CD4-positive, alpha-beta T cell treated with Interleukin-2 at 100 ng/mL for 4 hours (primary cell): ENCODE results near the gene SPO11.

Experiments used
- DNase-seq: peaks from one replicate; pipeline ENCODE4 v3.0.0-alpha.2; 2020; ENCODE audit warnings: low spot score

Gene SPO11, protein sequence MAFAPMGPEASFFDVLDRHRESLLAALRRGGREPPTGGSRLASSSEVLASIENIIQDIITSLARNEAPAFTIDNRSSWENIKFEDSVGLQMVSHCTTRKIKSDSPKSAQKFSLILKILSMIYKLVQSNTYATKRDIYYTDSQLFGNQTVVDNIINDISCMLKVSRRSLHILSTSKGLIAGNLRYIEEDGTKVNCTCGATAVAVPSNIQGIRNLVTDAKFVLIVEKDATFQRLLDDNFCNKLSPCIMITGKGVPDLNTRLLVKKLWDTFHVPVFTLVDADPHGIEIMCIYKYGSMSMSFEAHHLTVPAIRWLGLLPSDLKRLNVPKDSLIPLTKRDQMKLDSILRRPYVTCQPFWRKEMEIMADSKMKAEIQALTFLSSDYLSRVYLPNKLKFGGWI

DNA sequence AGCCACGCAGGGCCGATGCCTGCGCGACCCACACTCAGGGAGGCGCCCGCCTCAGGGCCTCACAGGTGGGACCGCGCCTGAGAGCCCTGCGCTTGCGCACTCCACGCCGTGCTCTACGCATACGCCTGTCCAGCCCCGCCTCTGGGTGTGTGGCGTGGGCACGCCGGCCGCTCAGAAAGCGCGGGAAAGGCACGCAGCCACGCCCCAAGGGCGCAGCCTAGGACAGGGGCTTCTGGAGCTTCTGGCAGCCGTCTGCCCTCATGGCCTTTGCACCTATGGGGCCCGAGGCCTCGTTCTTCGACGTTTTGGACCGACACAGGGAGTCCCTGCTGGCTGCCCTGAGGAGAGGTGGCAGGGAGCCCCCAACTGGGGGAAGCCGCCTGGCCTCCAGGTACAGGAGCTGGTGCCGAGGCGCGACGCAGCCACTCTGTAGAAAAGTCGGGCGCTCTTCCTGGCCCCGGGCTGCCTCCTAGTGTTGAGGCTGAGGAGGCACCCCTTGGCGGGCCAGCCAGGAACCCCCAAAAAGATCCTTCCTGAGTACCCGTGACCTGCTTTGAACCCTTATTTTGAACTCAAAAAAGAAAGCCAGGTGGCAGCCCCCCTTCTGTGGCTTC lies at the start of gene SPO11:
Gene SPO11 (plus strand): TSS at position 196 of the 614 bp plus-strand sequence. CDS start 65 bp downstream, at position 261.
- no peak for DNase-seq

DNA sequence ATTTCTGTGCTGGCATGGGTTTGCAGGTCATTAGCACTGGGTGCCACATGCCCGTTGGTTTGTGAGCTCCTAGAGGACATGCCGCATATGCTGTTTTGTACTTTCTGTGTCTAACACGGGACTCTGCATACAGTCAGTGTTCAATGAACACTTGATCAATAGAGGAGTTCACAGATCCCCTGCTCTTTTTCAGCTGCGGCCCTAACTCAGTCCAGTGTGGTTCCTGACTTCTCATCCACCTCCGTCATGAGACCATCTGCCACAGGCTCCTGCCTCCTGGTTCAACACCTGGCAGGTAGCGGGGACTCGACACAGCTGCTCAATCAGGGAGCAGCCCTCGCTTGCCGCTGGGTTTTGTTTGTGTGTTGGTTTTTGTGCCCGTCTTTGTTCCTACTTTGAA lies 49.4 kb upstream of the SPO11 start:
- DNase-seq, result no peak

DNA sequence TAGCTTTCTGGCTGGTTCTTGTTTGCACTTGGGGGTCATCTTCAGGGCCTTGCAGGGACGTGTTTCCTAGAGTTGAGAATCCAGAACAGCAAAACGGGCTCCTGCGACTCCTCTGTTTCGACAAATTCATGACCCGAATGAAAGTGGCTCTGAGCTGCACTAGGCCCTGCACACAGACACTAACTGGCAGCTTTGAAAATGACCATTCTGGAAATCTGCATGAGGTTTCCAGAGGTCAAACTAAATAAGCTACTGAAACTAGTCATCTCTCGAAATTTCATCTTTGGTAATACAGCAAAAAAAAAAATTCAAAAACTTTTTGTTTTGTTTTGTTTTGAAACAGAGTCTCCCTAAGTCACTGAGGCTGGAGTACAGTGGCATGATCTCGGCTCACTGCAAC lies 47.7 kb upstream of the SPO11 start:
- no peak for DNase-seq

DNA sequence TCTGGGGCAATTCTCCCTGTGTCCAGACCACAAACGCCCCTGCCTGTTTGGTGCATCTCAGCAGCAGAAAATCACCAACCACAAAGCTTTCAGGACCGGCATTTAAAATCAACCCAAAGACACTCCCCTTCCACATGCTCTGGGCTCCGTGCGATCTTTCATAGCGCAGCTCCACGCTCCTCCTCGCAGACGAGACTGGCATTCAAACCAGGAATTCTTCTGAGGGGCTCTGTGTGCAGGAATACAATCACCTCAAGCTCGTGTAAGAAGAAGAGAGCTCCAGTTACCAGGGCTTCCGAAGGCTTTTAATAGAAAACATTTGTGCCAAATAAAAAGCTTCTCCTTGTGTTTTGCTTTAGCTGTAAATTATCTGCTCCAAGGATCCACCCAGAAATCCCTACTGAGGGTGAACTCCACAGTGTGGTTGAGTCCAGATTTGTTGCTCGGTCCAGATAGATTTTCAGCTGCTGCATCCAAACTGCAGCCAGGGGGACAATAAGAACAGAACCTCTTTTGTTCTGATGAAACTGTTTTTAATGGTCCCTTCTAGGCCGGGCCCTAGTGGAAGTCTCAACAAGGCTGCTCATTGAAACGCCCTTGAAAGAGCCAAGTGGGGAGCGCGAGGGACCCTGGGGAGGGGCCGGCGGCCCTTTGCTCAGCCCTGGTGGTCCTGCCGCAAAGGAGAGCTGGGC lies 46.8 kb upstream of the SPO11 start:
- DNase-seq, result no peak

DNA sequence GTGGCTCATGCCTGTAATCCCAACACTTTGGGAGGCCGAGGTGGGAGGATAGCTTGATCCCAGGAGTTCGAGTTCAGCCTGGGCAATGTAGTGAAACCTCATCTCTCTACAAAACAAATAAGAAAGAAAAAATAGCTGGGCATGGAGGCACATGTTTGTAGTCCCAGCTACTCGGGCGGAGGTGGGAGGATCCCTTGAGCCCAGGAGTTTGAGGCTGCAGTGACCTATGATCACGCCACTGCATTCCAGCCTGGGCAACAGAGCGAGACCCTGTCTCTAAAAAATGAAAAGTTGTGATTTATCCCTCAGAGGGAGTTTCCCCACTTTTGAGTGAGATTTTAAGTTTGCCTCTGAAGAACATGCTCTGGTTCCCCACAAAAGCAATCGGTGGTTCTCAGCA lies 45.7 kb upstream of the SPO11 start:
- DNase-seq, result no peak

DNA sequence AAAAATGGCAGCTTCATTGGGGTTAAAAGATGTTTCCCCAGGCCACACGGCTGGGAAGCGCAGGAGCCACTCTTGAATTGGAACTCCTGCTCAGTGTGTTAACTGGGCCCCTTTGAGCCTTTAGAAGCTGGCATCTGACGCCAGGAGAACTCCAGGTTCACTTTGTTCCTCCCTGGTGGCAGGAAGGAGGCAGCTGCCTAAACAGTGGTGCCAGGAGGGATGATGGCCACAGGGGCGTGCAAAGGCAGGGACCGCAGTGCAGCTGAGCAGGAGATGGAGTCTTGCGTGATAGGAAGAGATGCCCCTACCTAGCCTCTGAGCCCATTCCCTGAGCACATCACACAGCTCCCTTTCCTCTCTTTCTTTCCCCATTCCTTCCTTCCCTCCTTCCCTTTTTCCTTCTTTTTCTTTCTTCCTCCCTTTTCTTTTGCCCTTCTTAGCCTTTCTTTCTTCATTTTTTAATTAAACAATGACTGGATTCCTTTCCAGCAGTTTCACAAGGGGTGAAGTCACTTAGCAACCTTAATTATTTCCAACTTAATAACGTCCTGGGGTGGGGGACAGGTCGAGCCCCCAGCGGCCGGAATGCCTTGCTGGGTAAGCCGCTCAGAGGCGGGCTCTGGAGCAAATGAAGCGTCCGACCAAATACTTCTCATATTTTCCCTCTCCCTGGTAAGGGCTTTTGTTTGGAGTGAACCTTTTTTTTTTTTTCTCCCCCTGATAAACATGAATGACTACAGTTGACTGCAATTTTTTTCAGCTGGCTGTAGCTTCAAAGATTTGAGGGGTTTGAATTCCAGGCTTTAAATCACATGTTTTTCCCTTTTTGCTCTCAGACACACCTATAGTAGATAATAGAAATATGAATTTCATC lies 42.4 kb upstream of the SPO11 start:
- no peak for DNase-seq

DNA sequence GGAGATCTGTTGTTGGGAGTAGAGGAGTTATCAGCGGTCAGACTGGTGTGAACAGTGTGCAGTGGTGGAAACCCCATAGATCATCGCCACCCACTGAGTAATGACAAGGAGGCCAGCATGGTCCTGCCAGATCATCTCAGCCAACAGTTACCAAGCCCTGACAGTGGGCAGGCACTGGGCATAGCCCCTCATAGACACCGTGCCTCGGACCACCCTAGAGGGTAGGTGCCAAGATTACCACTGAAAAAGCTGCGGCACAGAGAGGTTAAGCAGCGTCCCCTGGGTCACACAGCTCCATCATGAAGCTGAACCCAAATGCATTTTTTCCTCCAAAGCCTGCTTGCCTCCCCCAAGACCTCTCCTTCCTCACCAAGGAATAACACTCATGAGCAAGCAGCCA lies 41.7 kb upstream of the SPO11 start:
- DNase-seq, result no peak

DNA sequence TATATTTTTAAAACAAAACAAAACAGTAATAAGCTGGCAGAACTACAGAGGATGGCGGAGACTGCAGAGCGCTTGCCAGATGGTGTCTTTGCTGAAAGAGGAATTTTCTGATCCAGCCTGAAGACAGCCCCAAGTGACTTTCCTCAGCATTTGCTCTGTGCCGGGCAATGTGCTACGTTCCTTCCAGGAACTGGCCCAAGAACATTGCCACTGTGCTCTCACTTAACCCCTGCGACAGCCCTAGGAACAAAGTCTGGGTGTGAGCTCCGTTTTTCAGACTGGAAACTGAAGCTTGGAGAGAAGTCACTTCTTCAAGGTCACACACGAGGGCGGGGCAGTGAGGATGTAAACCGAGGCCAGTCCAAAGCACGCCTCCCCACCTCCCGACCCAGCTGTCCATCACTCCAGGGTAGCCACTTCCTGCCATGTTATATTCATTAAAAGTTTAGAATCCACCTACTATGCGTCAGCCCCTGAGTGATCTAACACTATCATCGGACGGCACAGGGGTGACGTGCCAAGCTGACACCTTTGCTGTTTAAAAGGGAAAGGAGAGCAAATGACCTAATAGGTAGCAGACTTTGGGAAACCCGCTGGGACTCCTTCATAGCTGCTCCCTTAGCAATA lies 40.8 kb upstream of the SPO11 start:
- no peak for DNase-seq

DNA sequence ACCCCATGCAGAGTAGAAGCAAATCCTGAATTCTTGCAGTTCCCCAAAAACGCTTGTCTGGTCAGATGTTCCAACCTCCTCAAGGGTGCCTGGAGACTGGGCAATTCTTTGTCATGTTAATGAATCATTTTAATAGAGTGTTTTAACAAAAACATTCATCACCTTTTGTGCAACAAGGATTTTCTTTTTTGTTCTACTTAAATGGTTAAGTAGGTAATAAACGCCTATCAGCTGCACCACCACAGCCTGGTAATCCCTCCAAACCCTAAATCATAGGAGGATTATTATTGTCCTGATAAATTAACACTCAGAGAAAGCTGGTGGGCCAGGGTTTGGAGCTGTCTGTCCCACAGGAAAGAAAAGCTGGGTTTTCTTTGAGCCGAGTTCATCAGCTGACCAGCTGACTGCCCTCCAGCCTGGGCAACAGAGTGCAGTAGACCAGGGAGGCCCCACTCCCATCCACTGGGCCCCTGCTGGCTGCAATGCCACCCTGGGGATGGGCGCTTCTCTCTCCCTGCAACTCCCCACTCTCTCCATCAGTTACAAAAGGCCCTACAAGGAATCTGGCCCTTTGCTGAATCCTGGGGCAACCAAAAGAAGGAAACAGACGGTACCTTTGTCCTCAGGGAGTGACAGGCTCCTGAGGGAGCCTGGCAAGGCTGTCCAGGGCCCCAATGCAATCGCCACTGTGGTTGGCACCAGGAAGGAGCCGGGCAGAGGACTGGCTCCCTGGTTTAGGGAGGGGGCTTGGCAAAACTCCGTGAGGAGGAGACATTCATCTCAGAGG lies 40.0 kb upstream of the SPO11 start:
- DNase-seq, result no peak

DNA sequence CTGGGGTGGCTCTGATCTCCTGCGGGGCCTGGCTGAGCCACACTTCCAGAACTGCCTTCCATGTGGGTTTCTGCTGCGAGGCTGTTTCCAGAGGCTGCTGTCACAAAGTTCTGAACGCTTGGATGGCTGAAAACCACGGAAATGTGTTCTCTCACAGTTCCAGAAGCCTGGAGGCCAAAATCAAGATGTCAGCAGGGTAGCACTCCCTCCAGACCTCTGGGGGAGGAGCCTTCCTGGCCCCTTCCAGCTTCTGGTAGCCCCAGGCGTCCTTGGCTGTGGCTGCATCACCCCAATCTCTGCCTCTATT lies 39.5 kb upstream of the SPO11 start:
- DNase-seq, result no peak

DNA sequence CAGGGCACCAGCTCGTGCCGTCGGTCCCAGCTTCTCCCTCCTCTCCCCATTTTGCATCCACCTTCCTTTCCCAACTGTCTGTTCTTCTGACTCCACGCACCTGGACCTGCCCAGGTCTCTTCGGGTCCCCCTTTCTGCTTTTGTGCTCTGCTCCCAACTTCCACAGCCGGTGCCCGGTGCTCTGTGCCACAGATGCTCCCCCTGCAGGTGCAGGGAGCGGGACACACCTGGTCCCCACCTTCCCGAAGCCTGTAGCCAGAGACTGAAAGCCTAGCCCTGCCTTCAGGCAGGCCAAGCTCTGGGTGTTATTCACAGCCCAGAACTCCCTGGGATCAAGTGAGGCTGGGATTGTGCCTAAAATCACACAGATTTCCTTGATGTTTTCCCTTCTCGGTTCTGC lies 38.6 kb upstream of the SPO11 start:
- no peak for DNase-seq

DNA sequence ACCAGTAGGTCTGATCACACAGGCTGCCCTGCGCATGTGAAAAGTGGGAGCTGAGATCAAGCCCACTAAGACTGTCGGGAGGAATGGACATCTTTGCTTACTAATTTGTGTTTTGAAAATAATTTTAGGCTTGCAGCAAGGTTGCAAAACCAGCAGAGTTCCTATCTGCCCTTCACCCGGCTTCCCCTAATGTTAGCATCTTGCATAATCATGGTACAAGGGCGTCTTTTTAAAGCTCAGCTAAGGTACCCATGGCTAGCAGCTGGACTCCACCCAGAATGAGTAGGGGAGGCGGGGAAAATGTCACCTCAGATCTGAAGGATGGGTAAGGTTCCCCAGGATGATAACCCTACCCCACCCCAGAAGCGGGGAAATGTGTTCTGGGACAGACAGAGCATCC lies 37.9 kb upstream of the SPO11 start:
- no peak for DNase-seq

DNA sequence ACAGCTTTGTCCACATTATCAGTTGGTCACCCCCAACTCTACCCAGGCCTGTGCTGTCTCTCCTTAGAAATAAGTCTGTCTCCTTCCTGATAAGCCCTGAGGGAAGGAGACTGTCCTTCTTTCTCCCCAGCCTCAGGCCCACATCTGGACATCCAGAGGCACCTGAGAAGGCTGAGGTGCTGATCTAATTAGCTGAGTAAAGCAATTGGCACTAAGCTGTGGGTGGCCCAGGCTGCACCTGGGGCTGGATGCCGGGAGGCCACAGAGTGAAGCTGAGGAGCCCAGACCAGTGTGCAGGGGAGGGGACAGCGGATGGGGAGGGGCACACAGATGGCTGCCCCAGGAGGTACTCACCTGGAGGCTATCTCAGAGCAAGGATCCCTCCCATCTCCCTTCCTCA lies 37.0 kb upstream of the SPO11 start:
- no peak for DNase-seq

DNA sequence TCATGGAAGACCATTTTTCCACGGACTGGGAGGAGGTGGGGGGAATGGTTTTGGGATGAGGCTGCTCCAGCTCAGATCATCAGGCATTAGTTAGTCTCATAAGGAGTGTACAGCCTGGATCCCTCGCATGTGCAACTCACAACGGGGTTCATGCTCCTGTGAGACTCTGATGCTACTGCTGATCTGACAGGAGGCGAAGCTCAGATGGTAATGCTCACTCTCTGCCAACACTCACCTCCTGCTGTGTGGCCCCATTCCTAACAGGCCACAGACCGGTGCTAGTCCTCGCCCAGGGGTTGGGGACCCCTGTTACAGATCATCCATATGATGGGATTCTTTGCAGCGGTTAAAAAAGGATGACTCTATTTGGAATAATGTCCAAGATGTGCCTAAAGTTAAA lies 35.6 kb upstream of the SPO11 start:
- DNase-seq, result no peak

DNA sequence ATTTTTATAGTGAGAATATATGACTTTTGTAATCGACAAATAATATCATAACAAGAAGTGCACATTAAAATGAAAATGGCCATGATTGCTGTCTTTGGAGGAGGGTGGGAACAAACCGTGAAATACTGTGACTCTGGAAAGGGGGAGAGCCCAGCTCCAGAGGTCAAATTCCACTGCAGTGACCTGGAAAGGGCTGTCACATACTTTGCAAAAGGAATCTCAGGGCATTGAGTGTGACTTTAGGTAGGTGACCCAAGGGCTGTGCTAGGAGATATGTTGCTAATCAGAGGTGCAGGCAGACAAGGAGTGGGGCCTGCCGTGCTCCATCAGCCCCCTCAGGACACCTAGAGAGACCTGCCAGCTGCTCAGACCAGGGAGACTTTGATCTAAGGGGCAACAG lies 35.1 kb upstream of the SPO11 start:
- no peak for DNase-seq

DNA sequence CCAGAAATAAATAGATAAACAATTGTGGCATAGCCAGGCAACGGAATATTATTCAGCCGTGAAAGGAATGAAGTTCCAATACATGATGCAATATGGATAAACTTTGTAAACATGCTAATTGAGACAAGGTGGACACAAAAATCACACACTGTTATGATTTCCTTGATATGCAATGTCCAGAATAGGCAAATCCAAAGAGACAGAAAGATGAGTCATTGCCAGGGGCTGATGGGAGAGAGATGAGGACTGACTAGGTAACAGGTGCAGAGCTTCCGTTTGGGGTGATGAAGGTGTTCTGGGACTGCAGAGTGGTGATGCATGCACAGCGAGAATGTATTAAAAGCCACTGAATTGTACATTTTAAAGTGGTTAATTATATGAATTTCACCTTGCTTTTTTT lies 31.1 kb upstream of the SPO11 start:
- DNase-seq, result no peak

DNA sequence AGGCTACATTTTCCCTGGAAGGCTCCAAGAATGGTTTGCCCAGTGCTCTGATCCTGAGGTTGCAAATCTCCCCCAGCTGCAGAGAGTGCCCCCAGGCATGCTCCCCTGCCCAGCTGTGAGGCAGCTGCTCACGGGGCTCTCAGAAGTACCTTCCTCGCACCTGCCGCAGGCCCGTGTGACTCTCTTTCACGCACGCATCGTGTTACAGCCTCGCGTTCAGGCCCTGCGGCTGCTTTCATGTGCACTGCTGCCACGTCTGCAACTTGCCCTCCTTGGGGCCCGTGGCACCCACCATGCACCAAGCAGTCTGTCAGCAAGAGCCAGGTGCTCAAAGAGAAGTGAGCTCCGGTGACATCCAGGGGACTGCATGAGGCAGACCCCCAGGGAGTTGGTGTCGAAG lies 28.6 kb upstream of the SPO11 start:
- DNase-seq, result no peak

DNA sequence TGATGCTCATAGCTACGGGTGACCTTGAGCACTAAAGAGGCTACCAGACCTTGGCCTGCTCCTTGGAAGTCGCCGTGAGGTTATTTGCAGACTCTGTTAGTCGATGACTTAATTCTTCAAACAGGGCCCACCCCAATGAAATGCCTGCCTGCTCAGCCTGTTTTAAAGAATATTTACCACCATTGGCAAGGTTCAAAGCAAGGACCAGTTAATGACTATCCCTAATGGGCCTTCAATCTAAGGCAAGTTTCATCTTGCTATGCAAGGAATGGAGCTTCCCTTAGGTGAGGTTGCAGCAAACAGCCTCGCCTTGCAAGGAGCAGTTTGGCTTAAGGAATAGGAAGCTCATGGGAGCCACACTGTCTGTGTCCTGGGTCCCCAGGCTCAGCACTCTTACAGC lies 22.9 kb upstream of the SPO11 start:
- no peak for DNase-seq

DNA sequence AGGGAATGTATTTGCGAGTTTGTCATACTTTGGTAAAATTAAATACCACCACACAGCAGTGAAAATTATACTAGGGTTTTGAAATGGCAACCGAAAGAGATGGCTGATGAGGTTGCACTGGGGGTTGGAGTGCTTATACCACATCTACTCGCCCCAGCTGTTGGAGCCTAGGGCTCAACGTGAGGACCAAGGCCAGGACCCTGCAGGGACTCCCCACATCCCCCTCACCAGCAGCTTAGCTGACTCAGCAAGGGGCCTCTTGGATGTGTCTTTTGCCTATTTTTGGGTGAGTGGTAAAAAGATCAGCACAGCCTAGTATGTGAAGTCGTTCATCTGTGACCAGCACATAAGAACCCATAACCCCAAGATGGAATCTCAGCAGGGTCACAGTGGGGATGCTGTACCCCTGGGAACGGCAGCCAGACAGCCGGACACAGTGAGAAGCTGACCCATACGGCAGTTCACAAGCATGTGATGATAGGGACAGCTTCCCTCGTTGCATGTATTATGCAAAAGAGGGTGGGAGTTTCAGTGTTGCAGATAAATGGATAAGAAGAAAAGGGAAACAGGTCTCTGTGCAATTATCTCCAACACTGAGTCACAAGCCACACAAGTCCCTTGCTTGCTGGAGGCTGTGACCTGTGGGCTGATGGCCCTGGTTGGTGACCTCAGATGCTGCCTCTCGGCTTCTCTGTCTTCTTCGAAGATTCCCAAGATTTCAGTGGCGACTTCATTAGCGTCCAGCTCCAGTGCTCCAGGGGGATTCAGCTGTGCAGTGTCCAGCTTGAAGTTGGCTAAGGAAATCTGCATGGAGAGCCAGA lies 20.9 kb upstream of the SPO11 start:
- DNase-seq, result no peak

DNA sequence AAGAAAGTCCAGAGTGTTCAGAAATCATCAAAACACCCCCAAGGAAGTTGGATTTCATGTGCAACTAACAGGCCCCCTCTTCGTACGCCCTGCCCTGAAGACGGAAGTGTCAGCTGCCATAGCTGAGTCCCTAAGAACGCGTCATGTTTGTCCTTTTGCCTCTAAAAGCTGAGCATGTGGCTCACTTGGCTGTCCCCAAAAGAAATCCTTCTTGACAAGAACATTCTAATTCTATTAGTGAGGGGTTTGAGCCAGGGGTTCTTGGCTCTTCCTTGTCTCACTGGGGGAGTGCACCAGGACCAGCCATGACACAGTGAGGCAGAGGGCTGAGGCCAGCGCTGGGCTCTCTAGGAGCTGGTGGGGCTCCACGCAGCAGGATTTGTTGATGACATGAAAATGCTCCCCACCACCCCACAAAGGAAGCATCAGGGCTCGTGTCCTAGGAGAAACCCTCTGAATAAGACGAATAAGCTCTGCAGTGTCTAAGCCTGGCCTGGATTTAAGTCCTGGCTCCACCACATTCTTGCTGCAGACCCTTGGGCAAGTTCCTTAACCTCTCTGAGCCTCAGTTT lies 20.0 kb upstream of the SPO11 start:
- no peak for DNase-seq
